SK-N-SH treated with all-trans-retinoic acid at 6 μM for 48 hours (cell line): ENCODE measurements around the gene FBLN5.

ENCODE experiments used
- ATAC-seq: fragments of 200-7000 bp; cut with Tn5 transposase; 3 replicates; pipeline ENCODE4 v1.9.1; 2020; ENCODE audit warnings: mild to moderate bottlenecking, moderate library complexity
- ARNTL ChIP-seq: fragments of 450-650 bp; formaldehyde crosslinking; IDR thresholded peaks from 2 replicates; pipeline ENCODE4 v1.5.0; 2020; ENCODE audit warnings: low read depth, mild to moderate bottlenecking, moderate library complexity, borderline replicate concordance
- BACH2 ChIP-seq: fragments of 250-450 bp; sonication (Bioruptor Pico); IDR thresholded peaks from 2 replicates; pipeline ENCODE4 v1.9.0; 2021; ENCODE audit warnings: mild to moderate bottlenecking, borderline replicate concordance
- CSDC2 ChIP-seq: fragments of 250-450 bp; sonication (Bioruptor Pico); IDR thresholded peaks from 2 replicates; pipeline ENCODE4 v1.5.0; 2020; ENCODE audit warnings: mild to moderate bottlenecking, moderate library complexity
- ESRRG ChIP-seq: fragments of 250-450 bp; sonication (Bioruptor Pico); IDR thresholded peaks from 2 replicates; pipeline ENCODE4 v1.6.1; 2021; ENCODE audit warnings: mild to moderate bottlenecking
- GLIS3 ChIP-seq: fragments of 250-450 bp; sonication (Bioruptor Pico); IDR thresholded peaks from 2 replicates; pipeline ENCODE4 v1.5.0; 2020; ENCODE audit warnings: mild to moderate bottlenecking, moderate library complexity
- ISL1 ChIP-seq: fragments of 250-450 bp; sonication (Bioruptor Pico); IDR thresholded peaks from 2 replicates; pipeline ENCODE4 v2.1.2; 2022; ENCODE audit warnings: mild to moderate bottlenecking, moderate library complexity
- OSR1 ChIP-seq: fragments of 250-450 bp; sonication (Bioruptor Pico); IDR thresholded peaks from 2 replicates; pipeline ENCODE4 v1.8.0; 2022; ENCODE audit warnings: moderate library complexity, mild to moderate bottlenecking, inconsistent platforms
- PPARA ChIP-seq: fragments of 250-450 bp; sonication (Bioruptor Pico); IDR thresholded peaks from 2 replicates; pipeline ENCODE4 v1.5.0; 2020; ENCODE audit warnings: mild to moderate bottlenecking, borderline replicate concordance
- RARB ChIP-seq: fragments of 250-450 bp; sonication (Bioruptor Pico); IDR thresholded peaks from 2 replicates; pipeline ENCODE4 v1.8.0; 2021; ENCODE audit warnings: mild to moderate bottlenecking, moderate library complexity
- TCF4 ChIP-seq: fragments of 250-450 bp; sonication (Bioruptor Pico); IDR thresholded peaks from 2 replicates; pipeline ENCODE4 v1.8.0; 2021; ENCODE audit warnings: mild to moderate bottlenecking, moderate library complexity, borderline replicate concordance
- ZC3H10 ChIP-seq: fragments of 250-450 bp; sonication (Bioruptor Pico); IDR thresholded peaks from 2 replicates; pipeline ENCODE4 v1.5.1; 2021; ENCODE audit warnings: mild to moderate bottlenecking, moderate library complexity
- ZFP3 ChIP-seq: fragments of 250-450 bp; sonication (Bioruptor Pico); IDR thresholded peaks from 2 replicates; pipeline ENCODE4 v1.5.0; 2020; ENCODE audit warnings: mild to moderate bottlenecking, moderate library complexity
- ZFP30 ChIP-seq: fragments of 450-650 bp; formaldehyde crosslinking; IDR thresholded peaks from 2 replicates; pipeline ENCODE4 v1.5.0; 2022; ENCODE audit warnings: mild to moderate bottlenecking, moderate library complexity
- ZNF70 ChIP-seq: fragments of 450-650 bp; formaldehyde crosslinking; IDR thresholded peaks from 2 replicates; pipeline ENCODE4 v1.5.0; 2020; ENCODE audit warnings: mild to moderate bottlenecking, moderate library complexity
- ZNF8 ChIP-seq: fragments of 450-650 bp; formaldehyde crosslinking; IDR thresholded peaks from 2 replicates; pipeline ENCODE4 v1.5.0; 2020; ENCODE audit warnings: mild to moderate bottlenecking, moderate library complexity
- TF ChIP-seq, protein P1 (sequence below): fragments of 250-450 bp; sonication (Bioruptor Pico); IDR thresholded peaks from 2 replicates; pipeline ENCODE4 v1.5.0; 2020; ENCODE audit warnings: mild to moderate bottlenecking, moderate library complexity
- TF ChIP-seq, protein P2 (sequence below): fragments of 250-450 bp; sonication (Bioruptor Pico); IDR thresholded peaks from 2 replicates; pipeline ENCODE4 v1.8.0; 2020; ENCODE audit warnings: mild to moderate bottlenecking, moderate library complexity, borderline replicate concordance
- TF ChIP-seq, protein P3 (sequence below): fragments of 250-450 bp; sonication (Bioruptor Pico); IDR thresholded peaks from 2 replicates; pipeline ENCODE4 v1.5.1; 2021; ENCODE audit warnings: mild to moderate bottlenecking, moderate library complexity

The FBLN5 gene

DNA sequence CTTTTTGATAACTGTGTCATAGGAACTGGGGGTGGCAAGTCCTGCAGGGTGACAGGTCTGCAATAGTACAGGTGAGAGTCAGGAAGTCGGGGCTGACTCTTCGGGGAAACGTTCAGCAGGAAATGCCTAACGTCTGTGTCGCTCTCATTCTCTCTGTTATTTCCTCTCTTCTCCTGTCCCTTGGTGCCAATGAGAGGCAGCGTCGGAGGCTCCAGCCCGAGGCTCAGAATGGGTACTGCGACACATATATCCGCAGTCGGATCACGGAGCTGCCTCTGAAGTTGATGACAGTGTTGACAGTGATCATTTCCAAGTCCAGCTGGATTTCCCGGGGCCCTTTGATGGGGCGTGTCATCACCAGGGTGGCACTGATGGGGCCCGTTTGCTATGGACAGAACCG is 77.5 kb downstream of the FBLN5 start:
- TF ChIP-seq BACH2 (CRISPR knock-in tag) = no peak
- no peak for TF ChIP-seq CSDC2 (CRISPR knock-in tag)
- TF ChIP-seq, protein P1, sequence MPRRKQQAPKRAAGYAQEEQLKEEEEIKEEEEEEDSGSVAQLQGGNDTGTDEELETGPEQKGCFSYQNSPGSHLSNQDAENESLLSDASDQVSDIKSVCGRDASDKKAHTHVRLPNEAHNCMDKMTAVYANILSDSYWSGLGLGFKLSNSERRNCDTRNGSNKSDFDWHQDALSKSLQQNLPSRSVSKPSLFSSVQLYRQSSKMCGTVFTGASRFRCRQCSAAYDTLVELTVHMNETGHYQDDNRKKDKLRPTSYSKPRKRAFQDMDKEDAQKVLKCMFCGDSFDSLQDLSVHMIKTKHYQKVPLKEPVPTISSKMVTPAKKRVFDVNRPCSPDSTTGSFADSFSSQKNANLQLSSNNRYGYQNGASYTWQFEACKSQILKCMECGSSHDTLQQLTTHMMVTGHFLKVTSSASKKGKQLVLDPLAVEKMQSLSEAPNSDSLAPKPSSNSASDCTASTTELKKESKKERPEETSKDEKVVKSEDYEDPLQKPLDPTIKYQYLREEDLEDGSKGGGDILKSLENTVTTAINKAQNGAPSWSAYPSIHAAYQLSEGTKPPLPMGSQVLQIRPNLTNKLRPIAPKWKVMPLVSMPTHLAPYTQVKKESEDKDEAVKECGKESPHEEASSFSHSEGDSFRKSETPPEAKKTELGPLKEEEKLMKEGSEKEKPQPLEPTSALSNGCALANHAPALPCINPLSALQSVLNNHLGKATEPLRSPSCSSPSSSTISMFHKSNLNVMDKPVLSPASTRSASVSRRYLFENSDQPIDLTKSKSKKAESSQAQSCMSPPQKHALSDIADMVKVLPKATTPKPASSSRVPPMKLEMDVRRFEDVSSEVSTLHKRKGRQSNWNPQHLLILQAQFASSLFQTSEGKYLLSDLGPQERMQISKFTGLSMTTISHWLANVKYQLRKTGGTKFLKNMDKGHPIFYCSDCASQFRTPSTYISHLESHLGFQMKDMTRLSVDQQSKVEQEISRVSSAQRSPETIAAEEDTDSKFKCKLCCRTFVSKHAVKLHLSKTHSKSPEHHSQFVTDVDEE = no peak
- TF ChIP-seq ISL1 (CRISPR knock-in tag) = no peak
- no peak for TF ChIP-seq ZFP30 (CRISPR knock-in tag)
- TF ChIP-seq ESRRG (CRISPR knock-in tag) = no peak
- TF ChIP-seq OSR1 (CRISPR knock-in tag) = no peak
- TF ChIP-seq, all 23 proteins: peak for 0
- no peak for ATAC-seq

DNA sequence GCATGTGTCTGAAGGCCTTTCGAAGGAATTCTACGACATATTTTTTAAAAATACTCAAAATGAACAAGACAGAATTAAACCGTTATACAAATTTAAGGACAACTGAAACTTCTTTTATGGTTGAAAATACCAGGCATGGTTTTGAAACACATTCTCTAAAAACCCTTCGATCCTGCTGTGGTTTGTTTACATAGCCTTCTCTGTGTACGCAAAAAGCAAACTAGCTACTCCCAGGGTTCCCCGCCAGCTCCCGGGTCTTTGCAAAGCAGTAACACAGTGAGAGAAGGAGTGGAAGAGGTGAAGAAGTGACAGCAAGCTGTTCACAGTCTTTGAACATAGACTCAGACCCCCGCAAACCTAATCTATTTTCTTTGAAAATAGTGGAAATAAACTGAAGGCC is 77.9 kb downstream of the FBLN5 start:
- no peak for TF ChIP-seq TCF4
- TF ChIP-seq CSDC2 (CRISPR knock-in tag) = no peak
- no peak for TF ChIP-seq ESRRG (CRISPR knock-in tag)
- TF ChIP-seq ARNTL (CRISPR knock-in tag) = no peak
- no peak for ATAC-seq

DNA sequence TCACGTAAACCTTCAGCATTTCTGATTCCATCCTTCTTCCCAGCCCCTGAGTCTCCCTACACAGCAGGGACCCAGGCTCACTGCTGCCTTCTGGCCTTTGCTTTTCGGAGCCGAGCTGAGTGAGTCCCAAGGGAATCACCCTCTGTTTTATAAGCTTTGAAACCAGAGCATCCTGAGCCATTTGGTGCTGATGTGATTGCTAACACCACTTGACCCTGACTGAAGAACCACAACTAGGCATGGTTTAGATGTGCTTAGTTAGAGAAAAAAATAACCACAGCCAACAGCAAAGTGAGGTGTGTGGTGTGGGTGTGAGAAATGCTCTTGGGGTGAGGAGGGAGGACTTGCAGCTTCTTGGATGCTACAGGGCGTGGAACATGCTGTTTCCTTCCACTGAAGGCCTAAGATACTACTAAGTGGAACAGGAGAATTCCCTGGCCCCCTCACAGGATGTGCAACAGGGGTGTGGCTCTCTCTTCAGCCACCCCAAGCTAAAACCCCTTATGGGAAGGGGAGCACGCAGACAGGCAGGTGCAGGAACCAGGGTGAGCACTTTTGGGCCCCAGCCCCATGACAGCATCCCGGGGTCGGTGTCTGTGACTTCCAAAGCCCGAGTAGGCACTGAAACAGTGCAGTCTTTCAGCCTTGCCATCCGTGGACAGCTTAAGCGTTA is 80.0 kb downstream of the FBLN5 start, which contains the start of gene TC2N:
TC2N (minus strand) TSS at position 221 of the 673 bp plus-strand sequence. CDS start 53,767 bp downstream, outside the sequence.
- no peak for ATAC-seq
- TF ChIP-seq GLIS3 (CRISPR knock-in tag) (no peak), ZFP3 (CRISPR knock-in tag) (no peak), ZNF70 (CRISPR knock-in tag) (no peak), BACH2 (CRISPR knock-in tag) (no peak), ZNF8 (CRISPR knock-in tag) (no peak), RARB (CRISPR knock-in tag) (no peak), ESRRG (CRISPR knock-in tag) (no peak), CSDC2 (CRISPR knock-in tag) (no peak), TCF4 (no peak), ZC3H10 (CRISPR knock-in tag) (no peak), ISL1 (CRISPR knock-in tag) (no peak), OSR1 (CRISPR knock-in tag) (no peak), PPARA (CRISPR knock-in tag) (no peak), ARNTL (CRISPR knock-in tag) (no peak)
- TF ChIP-seq, protein P2, sequence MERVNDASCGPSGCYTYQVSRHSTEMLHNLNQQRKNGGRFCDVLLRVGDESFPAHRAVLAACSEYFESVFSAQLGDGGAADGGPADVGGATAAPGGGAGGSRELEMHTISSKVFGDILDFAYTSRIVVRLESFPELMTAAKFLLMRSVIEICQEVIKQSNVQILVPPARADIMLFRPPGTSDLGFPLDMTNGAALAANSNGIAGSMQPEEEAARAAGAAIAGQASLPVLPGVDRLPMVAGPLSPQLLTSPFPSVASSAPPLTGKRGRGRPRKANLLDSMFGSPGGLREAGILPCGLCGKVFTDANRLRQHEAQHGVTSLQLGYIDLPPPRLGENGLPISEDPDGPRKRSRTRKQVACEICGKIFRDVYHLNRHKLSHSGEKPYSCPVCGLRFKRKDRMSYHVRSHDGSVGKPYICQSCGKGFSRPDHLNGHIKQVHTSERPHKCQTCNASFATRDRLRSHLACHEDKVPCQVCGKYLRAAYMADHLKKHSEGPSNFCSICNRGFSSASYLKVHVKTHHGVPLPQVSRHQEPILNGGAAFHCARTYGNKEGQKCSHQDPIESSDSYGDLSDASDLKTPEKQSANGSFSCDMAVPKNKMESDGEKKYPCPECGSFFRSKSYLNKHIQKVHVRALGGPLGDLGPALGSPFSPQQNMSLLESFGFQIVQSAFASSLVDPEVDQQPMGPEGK (CRISPR knock-in tag) = no peak
- TF ChIP-seq, protein P1 = no peak
- TF ChIP-seq, protein P3, sequence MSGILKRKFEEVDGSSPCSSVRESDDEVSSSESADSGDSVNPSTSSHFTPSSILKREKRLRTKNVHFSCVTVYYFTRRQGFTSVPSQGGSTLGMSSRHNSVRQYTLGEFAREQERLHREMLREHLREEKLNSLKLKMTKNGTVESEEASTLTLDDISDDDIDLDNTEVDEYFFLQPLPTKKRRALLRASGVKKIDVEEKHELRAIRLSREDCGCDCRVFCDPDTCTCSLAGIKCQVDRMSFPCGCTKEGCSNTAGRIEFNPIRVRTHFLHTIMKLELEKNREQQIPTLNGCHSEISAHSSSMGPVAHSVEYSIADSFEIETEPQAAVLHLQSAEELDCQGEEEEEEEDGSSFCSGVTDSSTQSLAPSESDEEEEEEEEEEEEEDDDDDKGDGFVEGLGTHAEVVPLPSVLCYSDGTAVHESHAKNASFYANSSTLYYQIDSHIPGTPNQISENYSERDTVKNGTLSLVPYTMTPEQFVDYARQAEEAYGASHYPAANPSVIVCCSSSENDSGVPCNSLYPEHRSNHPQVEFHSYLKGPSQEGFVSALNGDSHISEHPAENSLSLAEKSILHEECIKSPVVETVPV (CRISPR knock-in tag) = no peak
